CD8-positive, alpha-beta memory T cell (primary cell): ENCODE data around the gene KIF16B. TPM values are rescaled to one million over a fixed set of nuclear protein-coding genes. Genes with fewer than 3 reads are reported as not detected.

Source experiments
- CTCF ChIA-PET: fragments of 350-600 bp; sonication (Branson Sonifier 250); formaldehyde crosslinking; loops from one replicate; lab custom pipeline; 2021; ENCODE audit warnings: antibody characterized with exemption; lab: Charles Lee
- POLR2A ChIA-PET: fragments of 350-600 bp; sonication (Branson Sonifier 250); formaldehyde crosslinking; loops from one replicate; lab custom pipeline; 2021; ENCODE audit warnings: antibody characterized with exemption; lab: Charles Lee
- DNase-seq, 5 donors: peaks; one replicate each; pipeline versions ENCODE4 v3.0.0 to v3.0.0-alpha.2; 2020 to 2022; ENCODE audit warnings: mixed read lengths in 1 of 5
- H3K27ac ChIP-seq: one replicate; pipeline ENCODE4 v1.7.0; 2013; ENCODE audit warnings: low read depth, mild to moderate bottlenecking, low read length, moderate library complexity
- H3K27me3 ChIP-seq: 2 replicates; pipeline ENCODE4 v1.7.0; 2013; ENCODE audit warnings: low read length, mild to moderate bottlenecking; ENCODE audit not compliant: insufficient read depth, poor library complexity, severe bottlenecking
- H3K36me3 ChIP-seq: 2 replicates; pipeline ENCODE4 v1.7.0; 2013; ENCODE audit warnings: mild to moderate bottlenecking, low read length, moderate library complexity; ENCODE audit not compliant: insufficient read depth
- H3K4me1 ChIP-seq: 2 replicates; pipeline ENCODE4 v1.7.0; 2013; ENCODE audit warnings: mild to moderate bottlenecking, low read length, moderate library complexity; ENCODE audit not compliant: insufficient read depth
- H3K4me3 ChIP-seq: 2 replicates; pipeline ENCODE4 v1.7.0; 2013; ENCODE audit warnings: mild to moderate bottlenecking, low read length
- H3K9me3 ChIP-seq: 2 replicates; pipeline ENCODE4 v1.7.0; 2013; ENCODE audit warnings: mild to moderate bottlenecking, low read length
- H3K27ac Mint-ChIP-seq, 8 donors: one replicate each; pipeline ENCODE4 v1.8.0; 2020 to 2021; ENCODE audit warnings: mixed read lengths in 8 of 8, mild to moderate bottlenecking in 6 of 8, inconsistent platforms in 3 of 8, moderate library complexity in 3 of 8
- H3K27me3 Mint-ChIP-seq, 2 donors: one replicate each; pipeline ENCODE4 v1.8.0; 2020 to 2021; ENCODE audit warnings: mixed read lengths in 2 of 2, mild to moderate bottlenecking in 1 of 2, moderate library complexity in 1 of 2
- H3K36me3 Mint-ChIP-seq, 3 donors: one replicate each; pipeline ENCODE4 v1.8.0; 2020 to 2021; ENCODE audit warnings: mixed read lengths in 3 of 3, inconsistent platforms in 1 of 3, mild to moderate bottlenecking in 1 of 3
- H3K4me1 Mint-ChIP-seq, 3 donors: one replicate each; pipeline ENCODE4 v1.8.0; 2020 to 2021; ENCODE audit warnings: mixed read lengths in 3 of 3, inconsistent platforms in 1 of 3, mild to moderate bottlenecking in 1 of 3
- H3K4me3 Mint-ChIP-seq, 7 donors: one replicate each; pipeline ENCODE4 v1.8.0; 2020 to 2021; ENCODE audit warnings: mixed read lengths in 7 of 7, mild to moderate bottlenecking in 6 of 7, moderate library complexity in 4 of 7, inconsistent platforms in 2 of 7
- H3K9me3 Mint-ChIP-seq, 5 donors: one replicate each; pipeline ENCODE4 v1.8.0; 2020 to 2022; ENCODE audit warnings: mixed read lengths in 5 of 5, mild to moderate bottlenecking in 3 of 5, moderate library complexity in 2 of 5, inconsistent platforms in 1 of 5
- polyA plus RNA-seq: library from polyadenylated mRNA; unstranded; fragments of 300-500 nt; fragmentation: Illumina TruSeq; gene quantifications from one replicate; pipeline ENCODE4 v1.2.3, GENCODE V29; 2021
- total RNA-seq, 2 experiments: library from RNA; stranded (reverse); gene quantifications; one replicate each; pipeline ENCODE4 v1.2.3, GENCODE V29; 2021

Gene KIF16B
- total and polyA plus RNA-seq, 3 experiments from 2014 or later, result 3.2 to 6.0 (median 3.4) TPM

GRCh38 chr20:16363506-16364319, 209.5 kb downstream of the KIF16B start:
- ChIA-PET CTCF (no interaction called here), POLR2A (no interaction called here)
- no peaks in the 10 kb centered on the region for H3K4me1 ChIP-seq
- DNase-seq, result no peak
- no peaks in the 10 kb centered on the region for H3K27me3 ChIP-seq
- H3K27ac Mint-ChIP-seq, result no peak overlapping the region
- H3K36me3 ChIP-seq, result no peaks in the 10 kb centered on the region
- H3K36me3 Mint-ChIP-seq, result peaks cover 12 to 32% (median 26%) of the 10 kb centered on the region in 3 donors
- H3K9me3 ChIP-seq, result no peaks in the 10 kb centered on the region
- no peaks in the 10 kb centered on the region for H3K4me1 Mint-ChIP-seq
- H3K27ac ChIP-seq, result no peak overlapping the region
- H3K27me3 Mint-ChIP-seq, result no peaks in the 10 kb centered on the region
- H3K9me3 Mint-ChIP-seq, result no peaks in the 10 kb centered on the region
- no peak overlapping the region for H3K4me3 Mint-ChIP-seq
- H3K4me3 ChIP-seq, result no peak overlapping the region

- DNase-seq, result no peak
- Mint-ChIP-seq H3K27ac (no peak overlapping the region), H3K36me3 (peaks cover 6 to 30% (median 22%) of the 10 kb centered on the region in 3 donors), H3K9me3 (no peaks in the 10 kb centered on the region), H3K4me1 (no peaks in the 10 kb centered on the region), H3K27me3 (no peaks in the 10 kb centered on the region), H3K4me3 (no peak overlapping the region)
- POLR2A ChIA-PET, result no interaction called here
- Histone ChIP-seq H3K27ac (no peak overlapping the region), H3K4me1 (no peaks in the 10 kb centered on the region), H3K4me3 (no peak overlapping the region), H3K36me3 (no peaks in the 10 kb centered on the region), H3K9me3 (no peaks in the 10 kb centered on the region), H3K27me3 (no peaks in the 10 kb centered on the region)
- CTCF ChIA-PET, result no interaction called here
These were observed 210.6 kb downstream of the KIF16B start for GRCh38 chr20:16362642-16363041.

- peaks cover 0 to 2% (median 0%) of the 10 kb centered on the region in 5 donors for H3K9me3 Mint-ChIP-seq
- POLR2A ChIA-PET, result no interaction called here
- H3K27me3 ChIP-seq, result no peaks in the 10 kb centered on the region
- no peak overlapping the region for H3K27ac Mint-ChIP-seq
- no peaks in the 10 kb centered on the region for H3K9me3 ChIP-seq
- H3K36me3 Mint-ChIP-seq, result peaks cover 2 to 15% (median 13%) of the 10 kb centered on the region in 3 donors
- no peaks in the 10 kb centered on the region for H3K27me3 Mint-ChIP-seq
- H3K4me3 ChIP-seq, result no peak overlapping the region
- H3K36me3 ChIP-seq, result no peaks in the 10 kb centered on the region
- no peak overlapping the region for H3K4me3 Mint-ChIP-seq
- DNase-seq, result no peak
- CTCF ChIA-PET, result no interaction called here
- no peaks in the 10 kb centered on the region for H3K4me1 ChIP-seq
- H3K4me1 Mint-ChIP-seq, result no peaks in the 10 kb centered on the region
- H3K27ac ChIP-seq, result no peak overlapping the region
These were observed 212.6 kb downstream of the KIF16B start for GRCh38 chr20:16360668-16361067.

GRCh38 chr20:16353417-16353781, 219.8 kb downstream of the KIF16B start:
- H3K4me3 ChIP-seq, result no peak overlapping the region
- no peaks in the 10 kb centered on the region for H3K9me3 ChIP-seq
- peaks cover 0 to 2% (median 0%) of the 10 kb centered on the region in 5 donors for H3K9me3 Mint-ChIP-seq
- no peak for DNase-seq
- POLR2A ChIA-PET, result no interaction called here
- H3K36me3 ChIP-seq, result no peaks in the 10 kb centered on the region
- H3K27me3 ChIP-seq, result no peaks in the 10 kb centered on the region
- no peaks in the 10 kb centered on the region for H3K4me1 ChIP-seq
- H3K27ac Mint-ChIP-seq, result no peak overlapping the region
- peaks cover 2 to 12% (median 8%) of the 10 kb centered on the region in 3 donors for H3K36me3 Mint-ChIP-seq
- H3K4me3 Mint-ChIP-seq, result no peak overlapping the region
- CTCF ChIA-PET, result no interaction called here
- H3K27me3 Mint-ChIP-seq, result no peaks in the 10 kb centered on the region
- H3K4me1 Mint-ChIP-seq, result no peaks in the 10 kb centered on the region
- no peak overlapping the region for H3K27ac ChIP-seq

GRCh38 chr20:16352751-16353416, 220.4 kb downstream of the KIF16B start:
- Mint-ChIP-seq H3K36me3 (peaks cover 1 to 14% (median 8%) of the 10 kb centered on the region in 3 donors), H3K27me3 (no peaks in the 10 kb centered on the region), H3K4me3 (no peak overlapping the region), H3K9me3 (peaks cover 0 to 2% (median 0%) of the 10 kb centered on the region in 5 donors), H3K4me1 (no peaks in the 10 kb centered on the region), H3K27ac (no peak overlapping the region)
- Histone ChIP-seq H3K9me3 (no peaks in the 10 kb centered on the region), H3K27me3 (no peaks in the 10 kb centered on the region), H3K4me3 (no peak overlapping the region), H3K27ac (no peak overlapping the region), H3K36me3 (no peaks in the 10 kb centered on the region), H3K4me1 (no peaks in the 10 kb centered on the region)
- CTCF ChIA-PET, result no interaction called here
- no peak for DNase-seq
- POLR2A ChIA-PET, result no interaction called here

- no peaks in the 10 kb centered on the region for H3K27me3 ChIP-seq
- Mint-ChIP-seq H3K27ac (no peak overlapping the region), H3K4me1 (no peaks in the 10 kb centered on the region), H3K36me3 (peaks cover 7 to 14% (median 8%) of the 10 kb centered on the region in 3 donors), H3K27me3 (no peaks in the 10 kb centered on the region), H3K9me3 (peaks cover 0 to 2% (median 0%) of the 10 kb centered on the region in 5 donors), H3K4me3 (no peak overlapping the region)
- no peaks in the 10 kb centered on the region for H3K4me1 ChIP-seq
- ChIA-PET CTCF (no interaction called here), POLR2A (no interaction called here)
- H3K27ac ChIP-seq, result no peak overlapping the region
- DNase-seq, result no peak
- no peaks in the 10 kb centered on the region for H3K9me3 ChIP-seq
- H3K4me3 ChIP-seq, result no peak overlapping the region
- no peaks in the 10 kb centered on the region for H3K36me3 ChIP-seq
These were observed 220.9 kb downstream of the KIF16B start for GRCh38 chr20:16352321-16352720.

GRCh38 chr20:16351415-16351814, 221.8 kb downstream of the KIF16B start:
- no peaks in the 10 kb centered on the region for H3K9me3 ChIP-seq
- H3K27ac ChIP-seq, result no peak overlapping the region
- no peak overlapping the region for H3K4me3 ChIP-seq
- Mint-ChIP-seq H3K9me3 (peaks cover 0 to 2% (median 0%) of the 10 kb centered on the region in 5 donors), H3K4me3 (no peak overlapping the region), H3K36me3 (peaks cover 7 to 15% (median 8%) of the 10 kb centered on the region in 3 donors), H3K27me3 (no peaks in the 10 kb centered on the region), H3K4me1 (no peaks in the 10 kb centered on the region), H3K27ac (no peak overlapping the region)
- ChIA-PET POLR2A (no interaction called here), CTCF (no interaction called here)
- H3K27me3 ChIP-seq, result no peaks in the 10 kb centered on the region
- DNase-seq, result no peak
- no peaks in the 10 kb centered on the region for H3K36me3 ChIP-seq
- no peaks in the 10 kb centered on the region for H3K4me1 ChIP-seq

- Histone ChIP-seq H3K27me3 (no peaks in the 10 kb centered on the region), H3K4me3 (no peak overlapping the region), H3K9me3 (no peaks in the 10 kb centered on the region), H3K4me1 (no peaks in the 10 kb centered on the region), H3K36me3 (no peaks in the 10 kb centered on the region), H3K27ac (no peak overlapping the region)
- no peaks in the 10 kb centered on the region for H3K4me1 Mint-ChIP-seq
- CTCF ChIA-PET, result no interaction called here
- no peaks in the 10 kb centered on the region for H3K9me3 Mint-ChIP-seq
- POLR2A ChIA-PET, result no interaction called here
- no peak overlapping the region for H3K27ac Mint-ChIP-seq
- H3K27me3 Mint-ChIP-seq, result no peaks in the 10 kb centered on the region
- no peak overlapping the region for H3K4me3 Mint-ChIP-seq
- no peak for DNase-seq
- peaks cover 5 to 14% (median 12%) of the 10 kb centered on the region in 3 donors for H3K36me3 Mint-ChIP-seq
These were observed 222.8 kb downstream of the KIF16B start for GRCh38 chr20:16350465-16350864.
